CD4-positive, alpha-beta T cell treated with Interleukin-15 for 4 hours (primary cell): ENCODE data around the gene CADPS2.
"Not testable (repeated sequence)": the region's sequence is repeated elsewhere in the genome, so short reads cannot be mapped to it uniquely, and the experiment has no call there.

ENCODE experiments used
- DNase-seq: peaks from one replicate; pipeline ENCODE4 v3.0.0-alpha.2; 2020; ENCODE audit warnings: low spot score

Gene CADPS2

DNA sequence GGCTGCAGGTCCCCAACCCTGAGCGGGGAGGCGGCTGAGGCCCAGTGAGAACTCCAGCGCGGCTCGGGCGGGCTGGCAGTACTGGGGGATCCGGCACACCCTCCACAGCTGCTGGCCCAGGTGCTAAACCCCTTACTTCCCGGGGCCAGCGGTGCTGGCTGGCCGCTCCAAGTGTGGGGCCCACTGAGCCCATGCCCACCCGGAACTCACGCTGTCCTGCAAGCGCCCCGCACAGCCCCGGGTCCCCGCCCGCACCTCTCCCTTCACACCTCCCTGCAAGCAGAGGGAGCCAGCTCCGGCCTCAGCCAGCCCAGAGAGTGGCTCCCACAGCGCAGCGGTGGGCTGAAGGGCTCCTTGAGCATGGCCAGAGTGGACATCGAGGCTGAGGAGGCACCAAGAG, 212.3 kb downstream of the CADPS2 start:
- no peak for DNase-seq

DNA sequence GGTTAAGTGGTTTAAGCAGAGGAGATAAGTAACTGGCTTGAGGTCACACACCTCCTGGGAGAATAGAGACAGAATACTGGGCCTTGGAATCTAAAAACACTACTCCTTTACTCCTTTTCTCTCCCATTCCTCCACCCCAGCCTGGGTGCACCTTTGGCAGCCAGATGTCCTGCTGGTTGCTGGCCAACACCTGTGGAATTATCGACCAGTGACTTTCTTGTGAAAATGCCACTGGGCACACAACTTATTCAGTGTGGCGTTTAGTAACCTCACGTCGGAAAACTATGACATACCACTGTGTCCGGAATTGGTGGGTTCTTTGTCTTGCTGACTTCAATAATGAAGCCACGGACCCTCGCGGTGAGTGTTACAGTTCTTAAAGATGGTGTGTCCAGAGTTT, 213.7 kb downstream of the CADPS2 start:
- DNase-seq = no peak

DNA sequence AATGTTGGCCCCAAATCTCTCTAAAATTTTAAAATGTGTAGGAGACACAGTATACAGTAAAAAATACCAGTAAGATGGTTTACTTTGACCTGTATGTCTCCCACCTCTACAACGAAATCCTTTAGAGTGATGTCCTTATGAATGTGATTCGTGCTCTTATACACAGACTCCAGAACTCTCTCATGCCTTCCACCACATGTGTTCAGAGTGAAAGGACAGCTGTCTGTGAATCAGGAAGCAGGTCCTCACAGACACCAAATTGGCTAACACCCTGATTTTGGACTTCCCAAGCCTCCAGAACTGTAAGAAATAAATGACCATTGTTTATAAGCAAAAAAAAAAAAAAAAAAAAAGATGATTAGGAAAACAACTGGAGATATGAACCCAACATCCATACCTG, 222.5 kb downstream of the CADPS2 start:
- DNase-seq = no peak

DNA sequence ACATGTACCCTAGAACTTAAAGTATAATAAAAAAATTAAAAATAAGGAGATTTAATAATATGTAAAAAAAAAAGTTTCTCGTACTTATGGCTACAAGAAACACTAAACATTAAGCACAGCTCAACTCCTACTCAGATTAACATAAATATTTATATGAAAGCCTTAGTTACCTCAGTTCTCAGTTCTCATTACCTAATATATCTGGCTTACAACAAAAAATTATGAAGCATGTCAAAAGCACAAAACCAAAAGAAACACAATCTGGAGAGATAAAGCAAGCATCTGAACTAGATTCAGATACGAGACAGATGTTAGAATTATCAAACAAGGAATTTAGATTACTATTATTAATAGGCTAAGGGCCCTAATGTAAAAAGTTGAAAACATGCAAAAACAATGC, 227.4 kb downstream of the CADPS2 start:
- DNase-seq = no peak

DNA sequence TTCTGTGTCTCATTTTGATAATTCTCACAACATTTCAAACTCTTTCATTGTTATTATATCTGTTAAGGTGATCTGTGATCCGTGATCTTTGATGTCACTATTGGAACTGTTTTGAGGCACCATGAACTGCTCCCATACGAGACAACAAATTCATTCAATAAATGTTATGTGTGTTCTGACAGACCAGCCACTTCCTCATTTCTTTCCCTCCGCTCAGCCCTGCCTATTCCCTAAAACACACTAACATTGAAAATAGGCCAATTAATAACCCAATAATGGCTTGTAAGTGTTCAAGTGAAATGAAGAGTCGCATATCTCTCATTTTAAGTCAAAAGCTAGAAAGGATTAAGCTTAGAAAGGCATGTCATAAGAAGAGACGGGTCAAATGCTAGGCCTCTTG, 232.6 kb downstream of the CADPS2 start:
- DNase-seq = no peak

DNA sequence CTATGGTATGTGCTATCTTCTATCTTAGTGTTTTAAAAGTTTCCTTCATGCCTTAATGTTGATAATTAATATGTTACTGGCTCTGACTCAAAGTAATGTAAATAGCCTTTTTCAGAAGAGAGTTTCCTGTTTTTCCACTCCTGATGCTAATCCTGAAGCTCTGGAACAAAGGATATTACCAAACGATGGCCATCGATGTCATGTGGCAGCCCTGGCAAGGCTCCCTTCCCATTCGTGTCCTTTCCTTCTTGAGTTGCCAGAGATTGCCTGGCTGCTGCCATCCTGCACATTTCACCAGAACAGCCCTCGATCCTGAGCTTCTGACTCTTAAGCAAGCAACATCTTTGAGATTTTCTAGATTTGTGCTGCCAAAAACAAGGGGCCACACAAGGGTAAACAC, 233.4 kb downstream of the CADPS2 start:
- no peak for DNase-seq

DNA sequence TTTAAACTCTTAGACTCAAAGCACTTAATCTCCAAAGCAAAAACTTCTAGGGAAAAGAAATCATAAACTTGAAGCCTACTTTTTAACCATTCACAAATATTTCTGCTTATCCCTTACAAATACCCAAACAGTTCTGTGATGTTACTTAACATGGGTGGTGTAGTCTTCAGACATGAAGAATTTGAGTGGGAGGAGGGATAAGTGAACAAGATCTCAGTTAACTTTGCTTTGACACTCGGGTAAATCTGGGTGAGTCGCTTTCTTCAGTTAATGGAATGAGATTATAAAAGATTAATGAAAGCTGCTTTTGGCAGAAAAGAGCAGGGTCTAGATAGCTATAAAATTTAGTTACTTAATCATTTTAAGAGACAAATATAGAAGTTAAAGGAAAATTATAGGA, 234.8 kb downstream of the CADPS2 start:
- no peak for DNase-seq

DNA sequence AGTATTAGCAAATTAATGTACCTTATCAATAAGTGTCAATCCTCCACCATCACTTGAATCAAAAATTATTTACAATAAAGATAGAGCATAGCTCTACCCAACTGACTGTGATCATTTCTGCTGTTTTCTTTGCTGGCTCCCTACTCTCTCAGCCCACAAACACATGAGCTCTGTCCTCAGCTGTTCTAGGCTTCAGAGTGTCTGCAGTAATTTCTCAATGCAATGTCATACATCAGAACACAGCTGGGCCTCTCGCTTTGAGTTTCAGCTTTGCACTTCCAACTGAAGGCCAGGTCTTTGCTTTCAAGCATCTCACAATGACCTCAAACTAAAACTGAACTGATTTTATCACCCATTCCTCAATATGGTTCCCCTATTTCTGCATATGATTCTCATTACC, 243.0 kb downstream of the CADPS2 start:
- no peak for DNase-seq

DNA sequence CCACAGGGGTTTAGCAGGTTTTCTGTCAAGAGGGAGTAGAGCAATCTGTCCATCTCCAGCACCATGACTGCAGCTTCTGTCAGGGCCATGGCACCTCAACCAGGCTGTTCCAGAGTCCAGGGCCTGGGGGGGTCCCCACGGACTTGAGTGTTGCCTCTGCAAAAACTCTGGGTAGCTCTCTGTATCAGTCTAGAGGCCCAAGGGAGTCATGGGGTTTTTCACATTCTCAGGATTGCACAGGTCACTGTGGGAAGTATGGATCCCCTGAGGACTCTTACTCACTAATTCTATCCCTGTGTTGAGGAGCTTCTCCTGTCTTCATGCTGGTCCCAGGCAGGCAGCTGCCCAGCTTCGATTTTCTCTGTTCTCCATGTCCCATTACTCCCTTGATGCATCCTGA, 247.8 kb downstream of the CADPS2 start:
- DNase-seq = no peak

DNA sequence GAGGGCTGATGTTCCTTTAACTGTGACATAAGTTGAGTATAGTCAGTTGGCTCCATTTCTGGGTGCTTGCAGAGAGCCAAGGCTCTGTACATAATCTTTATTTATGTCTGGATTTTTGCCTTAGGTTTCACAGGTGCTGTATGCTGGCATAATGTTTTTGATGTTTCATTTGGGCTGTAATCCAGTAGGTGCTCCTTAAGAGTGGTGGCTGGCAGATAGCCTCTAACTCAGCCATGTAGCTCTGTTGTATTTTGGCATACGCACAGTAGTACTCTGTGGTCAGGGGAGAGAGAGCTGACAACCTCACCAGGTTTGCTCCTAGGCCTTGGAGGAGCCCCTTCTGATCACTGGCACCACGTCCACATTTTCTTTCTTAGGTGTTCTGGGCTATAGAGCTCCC, 248.5 kb downstream of the CADPS2 start:
- no peak for DNase-seq

DNA sequence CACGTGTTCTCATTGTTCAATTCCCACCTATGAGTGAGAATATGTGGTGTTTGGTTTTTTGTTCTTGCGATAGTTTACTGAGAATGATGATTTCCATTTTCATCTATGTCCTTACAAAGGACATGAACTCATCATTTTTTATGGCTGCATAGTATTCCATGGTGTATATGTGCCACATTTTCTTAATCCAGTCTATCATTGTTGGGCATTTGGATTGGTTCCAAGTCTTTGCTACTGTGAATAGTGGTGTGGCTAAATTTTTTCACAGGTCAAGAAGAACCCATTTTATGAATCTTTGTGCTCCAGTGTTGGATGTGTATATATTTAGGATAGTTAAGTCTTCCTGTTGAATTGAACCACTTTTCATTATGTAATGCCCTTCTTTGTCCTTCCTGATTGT, 250.8 kb downstream of the CADPS2 start:
- not testable (repeated sequence) for DNase-seq

DNA sequence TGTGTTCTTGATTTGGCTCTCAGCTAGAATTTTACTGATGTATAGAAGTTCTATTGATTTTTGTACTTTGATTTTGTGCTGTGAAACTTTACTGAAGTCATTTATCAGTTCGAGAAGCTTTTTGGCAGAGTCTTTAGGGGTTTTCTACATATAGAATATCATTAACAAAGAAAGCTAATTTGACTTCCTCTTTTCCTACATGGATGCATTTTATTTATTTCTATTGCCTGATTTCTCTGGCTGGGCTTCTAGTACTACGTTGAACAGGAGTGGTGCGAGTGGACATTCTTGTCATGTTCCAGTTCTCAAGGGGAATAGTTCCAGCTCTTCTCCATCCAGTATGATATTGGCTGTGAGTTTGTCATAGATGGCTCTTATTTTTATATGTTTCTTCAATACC, 252.8 kb downstream of the CADPS2 start:
- DNase-seq = no peak

DNA sequence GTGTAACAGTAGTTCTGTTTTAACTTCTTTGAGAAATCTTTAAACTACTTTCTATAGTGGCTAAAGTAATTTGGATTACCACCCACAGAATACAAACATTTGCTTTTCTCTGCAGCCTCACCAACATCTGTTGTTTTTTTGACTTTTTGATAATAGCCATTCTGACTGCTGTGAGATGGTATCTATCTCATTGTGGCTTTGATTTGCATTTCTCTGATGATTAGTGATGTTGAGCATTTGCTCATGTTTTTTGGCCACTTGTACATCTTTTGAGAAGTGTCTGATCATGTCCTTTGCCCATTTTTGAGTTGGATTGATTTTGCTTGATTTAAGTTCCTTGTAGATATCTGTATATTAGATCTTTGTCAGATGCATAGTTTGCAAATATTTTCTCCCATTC, 254.0 kb downstream of the CADPS2 start:
- DNase-seq = no peak

DNA sequence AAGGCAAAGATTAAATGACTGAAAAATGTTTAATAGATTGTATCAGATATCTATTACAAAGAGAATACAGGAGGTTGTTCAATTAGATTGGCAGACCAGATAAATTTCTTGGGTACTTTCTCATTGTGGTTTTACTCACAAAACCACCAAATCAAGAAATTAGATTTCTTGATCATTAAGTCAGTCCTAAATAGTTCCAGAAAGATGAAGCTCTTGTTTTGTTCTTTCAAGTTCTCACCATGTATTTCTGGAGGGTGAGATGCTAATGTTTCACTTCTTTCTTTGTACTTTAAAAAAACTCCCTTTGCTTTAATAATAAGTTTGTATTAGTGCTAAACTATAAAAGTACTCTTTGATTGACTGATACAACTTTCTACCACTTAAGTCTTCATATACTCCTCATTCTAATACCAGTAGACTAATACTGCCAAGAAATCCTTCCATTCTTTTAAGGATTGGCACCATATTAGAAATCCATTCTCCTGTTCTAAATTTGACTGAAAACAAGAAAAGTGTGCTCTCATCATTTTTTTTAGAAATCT, 256.8 kb downstream of the CADPS2 start:
- DNase-seq = no peak

DNA sequence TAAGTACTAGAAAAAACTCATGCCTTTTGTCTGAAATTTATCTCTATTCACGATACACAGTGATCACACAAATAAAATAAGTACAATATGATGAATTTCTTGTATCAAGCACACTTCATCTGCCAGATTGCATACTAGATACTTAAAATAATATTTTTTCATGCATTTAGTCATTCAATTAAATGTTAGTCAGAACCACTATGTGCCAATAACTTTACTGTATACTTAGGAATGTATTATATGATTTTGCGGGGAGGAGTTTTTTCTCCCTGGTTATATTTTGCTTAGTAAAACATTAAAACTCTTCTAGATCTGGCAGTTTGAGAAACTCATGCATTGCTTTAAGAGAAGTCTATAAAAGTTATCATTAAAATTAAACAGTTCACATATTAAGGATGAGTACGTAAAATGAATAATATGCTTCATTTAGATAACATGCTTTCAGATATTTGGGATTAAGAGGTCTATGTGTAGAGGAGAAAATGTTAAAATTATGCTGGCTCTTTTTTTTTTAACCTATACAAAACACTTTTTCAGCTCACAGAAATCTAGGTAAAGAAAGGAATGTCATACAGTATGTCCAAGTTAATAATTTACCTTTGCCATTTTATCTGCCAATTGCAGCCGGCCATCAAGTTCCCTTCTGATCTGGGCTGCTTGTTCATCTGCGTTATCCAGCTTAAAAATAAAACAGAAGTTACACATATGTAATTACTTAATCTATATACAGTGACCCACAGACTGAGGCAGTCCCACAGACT, 257.4 kb downstream of the CADPS2 start:
- DNase-seq = no peak

DNA sequence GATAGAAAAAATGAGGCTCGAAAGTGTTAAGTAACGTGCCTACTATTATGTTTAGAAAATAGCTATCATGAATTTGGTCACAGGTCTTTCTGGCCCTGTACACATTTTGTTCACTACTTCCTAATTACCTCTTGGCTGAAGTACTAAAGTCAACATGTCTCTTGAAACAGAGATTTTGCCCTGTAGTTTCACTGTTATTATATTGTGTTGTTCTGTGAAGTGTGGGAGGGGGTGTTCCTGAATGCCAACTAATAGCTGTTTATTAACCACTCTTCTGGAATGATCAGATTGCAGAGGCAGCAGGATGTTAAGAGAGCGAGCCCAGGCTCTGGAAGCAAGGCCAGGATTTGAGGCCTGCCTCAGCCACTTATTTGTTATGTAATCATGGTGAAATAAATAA, 259.5 kb downstream of the CADPS2 start:
- no peak for DNase-seq

DNA sequence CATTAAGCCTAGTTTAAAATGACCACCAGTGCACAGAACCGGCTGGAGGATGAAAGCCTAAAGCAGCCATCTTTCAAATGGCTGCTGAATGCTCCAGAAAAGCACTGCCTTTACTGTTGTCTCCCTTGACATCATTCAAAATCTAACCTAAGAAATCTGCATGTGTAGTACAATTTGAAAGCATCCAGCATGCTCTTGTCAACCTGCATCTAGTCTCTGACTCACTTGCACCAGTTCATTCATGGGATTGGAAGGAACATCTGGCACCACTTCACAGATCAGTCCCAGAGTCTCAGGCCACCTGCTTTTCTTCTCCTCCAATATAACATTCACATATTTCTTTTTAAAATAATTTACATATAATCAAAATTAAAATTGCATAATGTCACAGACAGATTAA, 263.6 kb downstream of the CADPS2 start:
- DNase-seq = no peak

DNA sequence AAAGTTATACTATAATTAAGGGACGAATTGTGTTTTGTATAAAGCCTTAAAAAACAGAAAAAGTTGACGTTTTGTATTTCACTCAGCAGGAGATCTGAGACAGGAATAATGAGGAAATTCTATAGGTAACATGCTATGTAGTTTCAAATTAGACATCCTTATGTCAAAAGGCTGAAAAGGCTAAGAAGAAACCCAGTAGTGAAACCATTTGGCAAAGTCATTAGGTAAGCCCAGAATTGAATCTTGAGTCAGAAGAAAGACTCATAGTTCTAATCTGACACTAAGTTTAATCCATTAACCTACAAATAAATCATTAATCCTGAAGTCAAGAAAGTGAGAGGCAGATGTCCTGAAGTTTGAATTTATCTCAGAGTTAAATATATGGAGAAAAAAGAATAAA, 266.6 kb downstream of the CADPS2 start:
- DNase-seq = no peak

DNA sequence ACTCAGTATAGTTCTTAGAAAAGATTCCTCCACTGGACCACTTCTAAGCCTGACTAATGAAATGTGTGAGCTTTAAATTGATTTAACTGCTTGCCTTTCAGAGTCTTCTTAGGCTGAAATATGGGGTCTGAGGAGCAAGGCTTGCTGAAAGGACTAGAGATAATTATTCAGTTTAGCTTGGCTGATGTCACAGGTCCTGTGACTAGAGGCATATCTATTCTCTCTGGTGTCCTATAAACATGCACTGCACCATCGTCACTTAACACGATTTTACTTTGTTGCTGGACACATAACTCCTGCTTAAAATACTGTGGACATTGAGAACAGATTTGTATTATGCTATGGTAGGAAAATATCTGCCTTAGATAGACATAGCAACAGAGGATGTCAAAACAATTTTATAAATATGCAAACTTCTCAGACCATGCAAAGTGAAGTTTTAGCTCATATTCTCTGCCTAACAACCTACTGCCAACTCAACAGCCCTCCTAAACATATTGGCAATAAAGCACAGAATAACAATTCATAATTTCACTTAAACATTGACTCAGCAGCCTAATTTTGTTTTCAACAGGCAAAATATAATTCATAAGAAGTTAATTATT, 267.6 kb downstream of the CADPS2 start:
- DNase-seq = no peak

DNA sequence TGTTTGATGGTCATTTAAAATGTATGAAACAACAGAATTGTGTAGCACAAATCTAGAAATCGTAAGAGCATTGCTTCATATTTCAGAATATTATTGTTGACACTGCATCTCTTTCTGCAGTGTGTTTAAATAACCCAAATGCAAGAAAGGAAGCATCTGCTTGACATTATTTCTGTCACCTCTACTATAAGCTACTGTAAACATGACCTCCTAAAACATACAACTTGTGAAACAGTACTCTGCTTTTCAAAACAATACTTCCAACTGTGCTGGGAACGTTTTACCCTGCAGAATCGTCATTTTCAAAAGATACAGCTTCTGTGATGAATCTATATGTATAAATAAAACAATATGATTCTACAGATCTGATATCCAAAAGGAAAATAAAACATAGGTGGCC, 269.3 kb downstream of the CADPS2 start:
- DNase-seq = no peak

DNA sequence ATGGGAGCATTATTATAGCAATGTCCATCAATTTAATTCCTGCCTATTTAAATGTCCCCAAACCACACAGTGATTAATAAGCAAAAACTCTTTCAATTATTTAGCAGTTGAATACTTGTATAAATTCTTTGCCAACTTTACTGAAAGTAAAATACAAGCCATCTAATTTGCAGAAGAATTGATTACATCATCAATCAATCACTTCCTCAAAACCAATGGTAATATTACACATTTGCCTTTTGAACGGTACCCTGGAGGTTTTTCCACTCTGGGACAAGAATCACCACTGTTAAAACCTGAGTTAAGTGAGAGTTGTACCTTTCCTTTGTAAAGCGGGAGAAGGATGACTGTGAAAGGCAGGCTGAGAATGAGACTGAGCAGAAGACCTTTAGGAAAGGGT, 280.3 kb downstream of the CADPS2 start:
- DNase-seq = no peak

DNA sequence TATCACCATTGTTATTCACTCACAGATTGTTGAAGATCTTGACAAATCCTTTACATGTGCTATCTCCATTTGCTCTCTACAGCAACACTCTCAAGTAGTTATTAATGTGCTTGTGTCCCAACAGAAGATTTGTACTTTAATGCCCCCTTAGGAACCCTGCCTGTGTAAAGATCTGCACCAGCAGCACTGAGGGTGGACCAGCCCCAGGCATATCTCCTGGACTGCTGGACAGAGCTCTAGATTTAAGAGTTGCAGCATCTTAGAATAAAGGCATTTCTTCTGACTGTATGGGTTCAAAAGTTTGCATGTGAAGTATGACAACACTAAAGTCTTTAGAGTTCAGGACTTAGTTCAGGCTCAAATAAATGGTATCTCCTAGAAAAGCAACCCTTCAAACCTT, 282.0 kb downstream of the CADPS2 start:
- no peak for DNase-seq

DNA sequence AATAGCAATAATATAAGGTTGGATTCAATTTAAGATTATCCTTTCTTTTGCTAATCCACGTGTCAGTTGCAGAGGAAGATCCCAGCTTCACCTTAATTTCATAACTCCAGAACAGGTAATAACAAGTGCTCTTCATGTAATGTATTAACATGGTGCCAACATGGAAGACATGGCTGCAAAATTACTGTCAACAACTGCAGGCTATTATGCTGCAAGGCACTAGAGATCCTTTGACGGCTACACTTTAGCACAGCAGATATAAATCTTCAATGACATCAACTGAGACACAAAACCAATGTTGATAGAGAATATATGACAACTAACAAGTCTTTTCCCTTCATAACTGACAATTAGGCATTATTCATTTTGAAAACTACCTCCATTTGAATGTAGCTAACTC, 283.5 kb downstream of the CADPS2 start:
- DNase-seq = no peak

DNA sequence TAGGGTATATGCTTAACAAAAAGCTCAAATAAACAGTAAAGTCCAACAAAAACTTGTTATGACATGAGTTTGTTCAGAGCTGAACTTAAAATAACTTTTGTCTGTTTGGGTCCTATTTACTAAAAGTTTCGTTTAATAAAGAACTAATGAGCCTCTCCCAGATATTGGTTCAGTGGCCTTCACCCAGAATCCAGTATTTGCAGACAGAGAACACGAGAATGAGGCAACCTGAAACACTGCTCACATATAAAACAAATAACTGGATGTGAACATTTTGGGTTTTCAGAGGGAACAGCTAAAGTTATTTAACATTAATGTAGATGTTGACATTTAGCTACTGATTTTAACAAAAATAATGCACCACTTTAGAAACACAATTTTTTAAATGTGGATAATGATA, 285.6 kb downstream of the CADPS2 start:
- DNase-seq = no peak
